ENCODE data around the gene TRANK1.
A peak's percentile ranks its signal among the peaks of the same experiment; 100 is the strongest.
"Not testable (repeated sequence)": the region's sequence is repeated elsewhere in the genome, so short reads cannot be mapped to it uniquely, and the experiment has no call there.

Gene TRANK1

DNA sequence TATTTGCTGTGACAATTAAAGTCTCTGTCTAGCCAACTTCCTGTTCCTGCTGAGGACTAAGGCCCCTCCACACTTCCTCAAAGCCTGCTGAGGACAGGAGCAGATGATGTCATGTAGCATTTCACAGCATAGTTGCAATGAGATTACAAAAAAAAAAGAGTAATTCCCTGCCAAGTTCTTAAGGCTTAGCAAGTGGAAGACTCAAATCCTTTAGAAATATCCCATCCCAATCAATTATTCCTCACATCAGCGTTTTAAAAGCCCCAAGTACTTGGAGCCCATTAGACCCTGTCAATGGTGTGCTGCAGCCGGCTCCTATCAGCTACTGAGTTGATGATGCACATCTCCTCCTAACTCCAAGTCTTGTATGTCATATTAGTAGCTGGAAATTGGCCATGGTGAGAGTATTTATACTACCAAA, 51.7 kb downstream of the TRANK1 start:
- DNase-seq (ENCODE audit: low read depth in 3 of 3), result no peak

DNA sequence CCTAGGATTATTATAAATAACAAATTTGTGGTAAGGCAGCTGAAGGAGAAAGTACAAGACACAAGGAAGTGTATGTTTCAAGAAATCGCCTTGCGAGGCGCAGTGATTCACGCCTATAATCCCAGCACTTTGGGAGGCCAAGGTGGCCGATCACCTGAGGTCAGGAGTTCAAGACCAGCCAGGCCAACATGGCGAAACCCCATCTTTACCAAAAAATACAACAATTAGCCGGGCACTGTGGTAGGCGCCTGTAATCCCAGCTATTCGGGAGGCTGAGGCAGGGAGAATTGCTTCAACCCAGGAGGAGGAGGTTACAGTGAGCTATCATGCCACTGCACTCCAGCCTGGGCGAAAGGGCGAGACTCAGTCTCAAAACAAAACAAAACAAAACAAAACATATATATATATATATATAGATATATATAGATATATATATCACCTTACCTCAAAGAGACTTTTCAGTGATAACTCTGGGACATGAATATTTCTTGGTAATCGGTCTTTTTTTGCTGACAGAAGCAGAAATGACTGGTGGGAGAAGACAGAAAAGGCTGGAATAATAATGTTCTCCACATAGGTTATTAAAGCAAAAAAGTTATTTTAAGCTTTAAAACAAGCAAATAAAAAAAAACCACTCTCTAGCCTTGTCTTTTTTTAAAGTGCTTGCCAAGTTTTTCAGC, 52.3 kb downstream of the TRANK1 start:
- DNase-seq (ENCODE audit: low read depth in 3 of 3), result no peak

DNA sequence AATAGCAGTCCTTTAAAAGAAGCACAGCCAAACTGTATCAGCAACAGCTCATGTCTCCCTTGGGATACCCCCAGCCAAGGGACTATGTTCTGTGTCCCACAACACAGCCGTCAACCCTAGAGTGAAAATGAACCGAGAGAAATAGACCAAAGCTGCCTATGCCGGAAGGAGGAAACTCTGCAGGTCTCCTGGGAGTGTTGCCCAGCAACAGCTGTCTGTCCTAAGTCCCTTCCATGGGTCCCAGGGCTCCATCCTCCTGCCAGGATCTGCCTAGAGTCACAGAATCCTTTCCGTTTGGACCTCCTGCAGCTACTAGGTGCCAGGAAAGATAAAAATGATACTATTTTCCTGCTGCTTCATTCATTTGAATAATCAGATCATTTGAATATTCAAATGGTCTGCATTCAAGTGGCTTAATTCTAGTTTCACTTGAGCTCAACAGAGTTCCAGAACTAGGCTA, 53.1 kb downstream of the TRANK1 start:
- DNase-seq (ENCODE audit: low read depth in 3 of 3), result no peak

DNA sequence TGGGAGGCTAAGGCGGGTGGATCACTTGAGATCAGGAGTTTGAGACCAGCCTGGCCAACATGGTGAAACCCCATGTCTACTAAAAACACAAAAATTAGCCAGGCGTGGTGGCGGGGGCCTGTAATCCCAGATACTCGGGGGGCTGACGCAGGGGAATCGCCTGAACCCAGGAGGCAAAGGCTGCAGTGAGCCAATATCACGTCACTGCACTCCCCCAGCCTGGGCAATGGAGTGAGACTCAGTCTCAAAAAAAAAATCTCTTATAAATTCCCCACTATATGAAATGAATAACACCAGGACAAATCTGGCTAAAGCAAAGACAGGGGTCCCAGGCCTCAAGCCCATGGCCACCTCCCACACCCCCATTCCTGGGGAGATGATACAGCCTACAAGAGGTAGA, 53.8 kb downstream of the TRANK1 start:
- DNase-seq (ENCODE audit: low read depth in 3 of 3), result not testable (repeated sequence)

DNA sequence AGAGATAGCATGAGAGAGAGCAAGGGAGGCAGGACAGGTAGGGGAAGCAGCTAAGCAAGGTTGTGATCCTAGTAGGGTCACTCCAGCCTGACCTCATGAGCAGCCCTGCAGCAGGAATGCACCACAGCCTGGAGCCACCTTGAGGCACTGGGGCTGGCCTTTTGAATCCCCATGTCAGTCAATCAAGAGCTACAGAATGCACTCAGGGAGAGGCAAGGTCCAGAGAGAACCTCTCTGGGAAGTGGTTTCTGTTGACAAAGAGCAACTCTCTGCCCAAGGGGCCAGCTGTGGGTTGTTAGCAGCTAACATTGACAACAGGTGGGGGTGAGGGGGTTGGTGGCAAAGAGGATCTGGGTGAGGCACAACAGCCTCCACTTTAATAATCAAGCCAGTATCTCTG, 54.6 kb downstream of the TRANK1 start:
- no peak for DNase-seq (ENCODE audit: low read depth in 3 of 3)

DNA sequence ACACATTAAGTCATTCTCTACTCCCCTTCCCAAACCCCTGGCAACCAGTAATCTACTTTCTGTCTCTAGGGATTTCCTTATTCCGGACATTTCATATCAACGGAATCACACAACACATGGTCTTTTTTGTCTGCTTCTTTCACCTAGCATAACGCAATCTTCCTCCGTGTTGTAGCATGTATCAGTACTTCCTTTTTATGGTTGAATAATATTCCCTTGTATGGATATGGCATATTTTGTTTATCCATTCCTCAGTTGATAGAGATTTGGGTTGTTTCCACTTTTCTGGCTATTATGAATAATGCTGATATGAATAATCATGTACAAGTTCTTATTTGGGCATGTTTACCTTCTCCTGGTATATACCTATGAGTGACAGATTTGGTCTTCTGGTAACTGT, 63.1 kb downstream of the TRANK1 start:
- no peak for DNase-seq (ENCODE audit: low read depth in 3 of 3)

DNA sequence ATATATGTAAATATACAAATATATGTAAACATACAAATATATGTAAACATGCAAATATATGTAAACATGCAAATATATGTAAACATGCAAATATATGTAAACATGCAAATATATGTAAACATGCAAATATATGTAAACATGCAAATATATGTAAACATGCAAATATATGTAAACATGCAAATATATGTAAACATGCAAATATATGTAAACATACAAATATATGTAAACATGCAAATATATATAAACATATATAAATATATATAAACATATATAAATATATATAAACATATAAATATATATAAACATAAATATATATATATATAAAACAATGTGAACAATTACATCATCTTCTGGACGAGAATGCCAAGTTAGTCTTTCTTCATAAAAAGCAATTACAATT, 65.0 kb downstream of the TRANK1 start:
- DNase-seq (ENCODE audit: low read depth in 3 of 3), result not testable (repeated sequence)

DNA sequence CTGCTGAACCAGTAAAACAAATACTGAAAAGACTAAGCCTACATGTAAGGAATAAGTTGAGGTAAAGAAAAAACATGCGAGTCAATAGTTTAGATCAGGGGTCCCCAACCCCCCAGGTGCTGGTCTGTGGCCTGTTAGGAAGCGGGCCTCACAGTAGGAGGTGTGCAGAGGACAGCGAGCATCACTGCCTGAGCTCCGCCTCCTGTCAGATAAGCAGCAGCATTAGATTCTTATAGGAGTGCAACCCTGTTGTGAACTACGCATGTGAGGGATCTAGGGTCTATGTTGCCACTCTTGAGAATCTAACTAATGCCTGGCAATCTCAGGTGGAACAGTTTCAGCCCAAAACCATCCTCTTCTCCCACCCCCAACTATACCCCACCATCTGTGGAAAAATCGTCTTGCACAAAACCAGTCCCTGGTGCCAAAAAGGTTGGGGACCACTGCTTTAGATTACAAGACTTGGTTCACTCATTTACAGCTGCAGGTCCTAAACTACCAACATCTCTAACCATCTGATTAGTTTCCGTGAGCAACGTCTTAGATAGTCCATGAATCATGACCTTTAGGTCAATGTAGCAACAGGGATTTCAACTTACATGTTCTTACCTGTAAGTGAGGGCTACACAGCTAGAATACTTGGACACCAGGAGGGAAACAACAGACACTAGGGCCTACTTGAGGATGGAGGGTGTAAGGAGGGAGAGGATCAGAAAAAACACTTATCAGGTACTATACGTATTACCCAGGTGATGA, 66.7 kb downstream of the TRANK1 start:
- DNase-seq (ENCODE audit: low read depth in 3 of 3), result no peak

DNA sequence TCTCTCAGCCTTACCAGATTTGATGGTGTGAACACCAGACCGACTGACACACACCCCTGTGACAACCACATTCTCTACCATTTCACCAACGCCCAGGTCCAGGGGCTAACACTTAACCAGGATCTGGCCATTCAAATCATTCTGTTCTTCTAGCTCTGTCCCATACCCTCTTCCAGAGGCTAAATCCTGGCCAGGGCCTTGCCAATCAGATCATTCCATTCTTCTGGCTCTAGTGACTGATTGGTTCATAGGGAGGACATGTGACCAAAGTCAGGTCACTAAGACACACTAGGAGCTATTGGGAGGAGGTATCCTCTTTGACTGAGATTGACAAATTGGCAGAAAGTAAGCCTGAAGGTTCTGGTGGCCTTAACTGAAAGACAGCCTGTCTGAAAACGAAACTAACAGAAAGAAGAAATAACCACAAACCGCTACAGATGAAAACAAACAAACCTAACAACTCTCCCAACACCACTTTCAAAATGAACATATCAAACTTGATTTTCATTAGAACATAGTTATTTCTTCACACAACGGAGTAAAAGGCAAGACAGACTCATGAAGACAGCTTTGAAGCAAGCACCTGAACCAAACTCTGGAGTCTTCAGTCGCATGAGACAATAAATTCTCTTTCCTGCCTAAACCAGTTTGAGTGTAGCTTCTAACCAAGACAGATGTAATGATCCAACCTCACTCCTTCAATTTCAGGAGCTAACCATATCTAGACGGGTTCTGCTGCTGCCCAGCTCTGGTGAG, 68.5 kb downstream of the TRANK1 start:
- no peak for DNase-seq (ENCODE audit: low read depth in 3 of 3)

DNA sequence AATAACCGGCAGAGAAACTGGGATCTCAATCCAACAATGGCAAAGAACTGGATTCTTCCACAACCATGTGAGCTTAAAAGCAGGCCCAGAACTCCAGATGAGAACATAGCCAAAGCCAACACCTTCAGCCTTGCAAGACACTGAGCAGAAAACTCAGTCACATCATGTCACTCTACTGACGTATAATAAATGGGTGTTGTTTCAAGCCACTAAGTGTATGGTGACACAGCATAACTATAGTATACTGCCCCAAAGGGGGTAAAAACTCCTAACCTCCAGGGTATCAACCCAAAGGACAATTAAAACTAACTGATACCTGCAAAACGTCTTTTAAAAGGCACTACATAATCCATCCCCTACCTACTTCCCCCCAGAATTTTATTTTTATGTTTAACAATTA, 69.5 kb downstream of the TRANK1 start:
- no peak for DNase-seq (ENCODE audit: low read depth in 3 of 3)

DNA sequence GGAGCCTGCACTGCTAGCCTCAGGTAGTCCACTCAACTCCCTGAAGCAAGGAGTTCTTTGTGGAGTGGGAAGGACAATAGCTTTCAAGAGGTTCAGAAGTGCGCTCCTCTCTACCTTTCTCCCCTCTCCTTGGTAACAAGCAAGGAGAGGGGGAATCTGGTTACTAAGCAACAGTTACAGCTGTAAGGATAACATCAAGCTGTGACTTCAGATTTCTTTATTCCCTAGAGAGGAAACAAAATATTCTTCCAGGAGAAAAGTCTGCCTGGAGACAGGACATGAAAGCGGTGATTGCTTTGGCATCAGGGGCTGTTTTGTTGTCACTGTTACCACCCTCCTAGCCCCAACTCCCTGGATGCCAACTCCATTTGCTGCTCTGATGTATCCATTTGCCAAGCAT, 70.4 kb downstream of the TRANK1 start:
- DNase-seq (ENCODE audit: low read depth in 3 of 3), result no peak

DNA sequence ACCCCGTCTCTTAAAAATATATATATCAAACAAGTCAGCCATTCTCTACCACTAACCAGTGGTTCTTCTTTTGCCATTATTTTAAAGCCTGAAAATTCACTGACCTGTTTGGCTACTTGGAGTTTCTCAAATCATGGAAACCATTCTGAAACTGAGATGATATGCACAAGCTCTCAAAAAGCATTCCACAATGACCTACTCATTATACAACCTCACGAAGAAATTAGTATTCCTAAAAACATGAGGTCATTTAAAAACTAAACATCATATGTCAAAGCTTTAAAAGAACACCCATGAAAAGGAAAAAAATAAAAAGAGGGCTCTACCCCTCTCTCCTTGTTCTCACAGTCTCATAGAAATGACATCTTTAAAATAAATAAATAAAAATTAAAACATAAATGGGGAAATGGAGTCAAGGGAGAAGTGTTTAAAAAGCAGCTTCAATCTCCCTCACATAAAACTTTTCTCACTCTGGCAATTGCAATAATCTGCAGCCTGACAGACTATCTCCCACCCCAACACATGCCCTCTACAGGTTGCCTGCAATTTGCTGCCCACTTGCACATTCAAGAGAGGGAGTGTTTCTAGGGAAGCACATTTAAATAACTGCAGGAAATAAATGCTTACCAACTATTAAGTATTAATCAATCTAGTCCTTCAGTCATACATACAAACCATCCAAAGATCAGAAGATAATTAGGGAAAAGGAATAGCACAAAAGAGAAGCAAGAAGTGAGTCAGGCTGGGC, 73.3 kb downstream of the TRANK1 start:
- no peak for DNase-seq (ENCODE audit: low read depth in 3 of 3)

DNA sequence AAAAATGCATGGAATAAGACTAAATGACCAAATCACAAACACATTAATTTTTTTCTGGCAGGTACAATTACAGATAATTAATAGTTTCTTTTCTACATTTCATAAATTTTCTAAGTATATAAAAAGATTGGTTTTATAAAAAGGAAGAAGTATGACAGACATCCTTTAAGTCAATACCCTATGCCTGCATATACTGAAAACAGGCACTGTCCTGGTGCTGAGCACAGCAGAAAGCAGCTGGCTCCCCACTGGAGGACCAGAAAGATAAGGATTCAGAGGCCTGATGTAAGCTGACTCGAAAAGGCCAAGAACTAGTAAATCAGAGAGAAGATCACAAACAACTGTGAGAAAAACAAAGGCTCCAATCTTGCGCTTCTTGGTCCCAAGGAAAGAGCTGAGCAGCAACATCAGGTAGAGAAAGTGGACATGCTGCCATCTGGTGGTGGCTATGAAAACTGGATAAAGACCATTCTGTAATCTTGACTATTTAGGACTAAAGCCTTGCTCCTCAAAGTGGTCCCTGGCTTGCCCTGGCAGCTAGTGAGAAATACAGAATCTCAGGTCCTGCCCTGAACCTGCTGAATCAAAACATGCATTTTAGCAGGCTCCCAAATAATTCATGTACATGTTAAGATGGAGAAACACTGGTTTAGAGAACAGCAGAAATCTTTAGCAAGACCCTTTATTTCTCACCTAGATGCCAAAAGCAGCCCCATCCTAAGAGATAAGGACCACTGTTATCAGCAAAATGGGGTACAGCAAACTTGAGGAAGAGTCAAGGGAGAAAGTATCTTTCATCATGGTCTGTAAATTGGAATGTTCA, 76.0 kb downstream of the TRANK1 start:
- peak; percentile 22 to 36 (median 28) for DNase-seq (ENCODE audit: low read depth in 3 of 3)

DNA sequence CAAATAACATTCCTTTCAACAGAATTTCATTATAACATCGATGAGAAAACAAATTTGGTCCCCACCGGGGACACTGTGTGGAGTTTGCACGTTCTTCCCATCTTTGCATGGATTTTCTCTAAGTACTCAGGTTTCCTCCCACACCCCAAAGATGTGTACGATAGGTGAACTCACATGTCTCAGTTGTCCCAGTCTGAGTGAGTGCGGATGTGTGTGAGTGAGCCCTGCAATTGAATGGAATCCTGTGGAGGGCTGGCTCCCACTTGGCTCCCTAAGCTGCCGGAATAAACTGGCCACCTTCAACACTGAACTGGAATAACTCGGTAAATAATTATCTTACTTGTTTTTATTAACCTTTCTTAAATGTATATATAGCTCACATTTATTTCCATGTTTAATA, 77.0 kb downstream of the TRANK1 start:
- DNase-seq (ENCODE audit: low read depth in 3 of 3), result no peak

DNA sequence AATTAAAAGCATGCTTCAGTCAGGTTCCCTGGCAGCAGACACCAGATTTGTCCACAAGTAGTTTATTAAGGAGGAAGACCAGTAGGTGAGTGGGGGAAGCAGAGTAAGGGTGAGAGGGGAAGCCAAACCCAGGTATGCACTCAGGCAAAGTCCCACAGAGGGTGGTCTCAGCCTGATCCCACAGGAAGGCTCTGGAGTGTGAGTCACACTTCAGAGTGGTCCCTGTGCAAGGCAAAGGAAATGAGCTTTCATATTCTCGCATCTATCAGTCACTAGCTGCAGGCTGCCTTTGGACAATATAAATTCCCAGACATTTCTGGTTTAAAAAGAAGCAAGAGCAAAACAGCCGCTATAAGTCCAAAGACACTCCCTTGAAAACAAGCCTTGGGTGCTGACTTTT, 78.5 kb downstream of the TRANK1 start:
- no peak for DNase-seq (ENCODE audit: low read depth in 3 of 3)

DNA sequence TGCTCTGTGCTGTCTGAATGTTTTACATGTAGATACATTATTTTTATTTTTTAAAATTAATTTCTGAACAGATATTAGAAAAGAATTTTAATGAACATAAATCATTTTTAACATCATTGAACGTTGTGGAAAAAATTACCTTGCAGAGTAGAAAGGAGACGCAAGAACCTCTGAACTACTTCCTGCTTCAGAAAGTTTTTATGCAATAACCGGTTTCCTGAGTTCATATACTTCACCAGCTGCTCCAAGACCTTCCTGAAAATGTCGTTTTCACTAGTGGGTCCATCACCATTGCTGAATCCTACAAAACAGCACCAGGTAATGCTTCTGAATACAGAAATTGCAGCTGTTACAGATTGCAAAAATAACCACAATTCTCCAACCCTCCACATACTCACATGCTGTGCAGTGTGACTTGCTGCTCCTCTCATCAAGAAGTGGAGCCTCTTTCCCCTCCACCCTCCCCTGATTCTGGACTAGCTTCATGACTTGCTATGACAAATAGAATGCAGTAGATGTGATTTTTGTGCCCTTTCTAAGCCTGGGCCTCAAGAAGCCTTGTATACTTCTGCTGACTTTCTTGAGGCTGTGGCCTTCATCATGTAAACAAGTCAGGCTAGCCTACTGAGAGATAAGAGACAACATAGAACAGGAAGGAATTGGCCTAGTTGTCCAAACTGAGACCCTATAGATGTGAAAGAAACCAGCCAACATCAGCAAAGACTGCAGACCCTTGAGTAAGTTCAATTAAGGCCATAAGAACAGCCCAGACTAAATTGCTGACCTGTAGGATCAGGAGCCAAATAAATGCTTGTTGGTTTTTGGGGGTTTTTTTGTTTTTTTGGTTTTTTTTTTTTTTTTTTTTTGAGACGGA, 80.4 kb downstream of the TRANK1 start:
- DNase-seq (ENCODE audit: low read depth in 3 of 3), result no peak

DNA sequence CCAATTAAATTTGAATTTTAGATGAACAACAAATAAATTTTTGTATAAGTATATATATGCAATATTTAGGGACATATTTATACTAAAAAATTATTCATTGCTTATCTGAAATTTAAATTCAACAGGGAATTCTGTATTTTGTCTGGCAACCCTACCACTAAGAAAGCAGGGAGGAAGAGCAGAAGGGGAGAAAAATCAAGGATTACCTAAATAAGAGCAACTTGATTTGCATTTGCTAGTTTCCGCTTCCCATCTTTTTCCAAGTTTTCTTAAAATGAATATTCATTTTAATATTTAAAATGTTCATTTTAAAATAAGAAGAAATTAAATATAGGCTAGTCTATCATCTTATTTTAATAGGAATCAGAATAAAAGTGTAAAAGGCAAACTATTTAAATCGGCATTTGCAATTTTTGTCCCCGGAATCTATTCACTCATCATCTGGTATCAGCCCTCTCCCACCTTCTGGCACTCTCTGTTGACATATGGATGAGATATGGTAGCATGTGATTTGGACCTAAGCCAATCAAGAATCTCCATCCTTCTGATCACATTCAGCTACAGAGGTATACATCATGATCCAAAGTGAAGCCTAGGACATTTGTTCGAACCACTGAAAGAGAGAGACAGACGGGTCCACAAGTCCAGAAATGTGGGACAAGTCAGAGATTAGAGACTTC, 82.6 kb downstream of the TRANK1 start:
- DNase-seq (ENCODE audit: low read depth in 3 of 3), result no peak

DNA sequence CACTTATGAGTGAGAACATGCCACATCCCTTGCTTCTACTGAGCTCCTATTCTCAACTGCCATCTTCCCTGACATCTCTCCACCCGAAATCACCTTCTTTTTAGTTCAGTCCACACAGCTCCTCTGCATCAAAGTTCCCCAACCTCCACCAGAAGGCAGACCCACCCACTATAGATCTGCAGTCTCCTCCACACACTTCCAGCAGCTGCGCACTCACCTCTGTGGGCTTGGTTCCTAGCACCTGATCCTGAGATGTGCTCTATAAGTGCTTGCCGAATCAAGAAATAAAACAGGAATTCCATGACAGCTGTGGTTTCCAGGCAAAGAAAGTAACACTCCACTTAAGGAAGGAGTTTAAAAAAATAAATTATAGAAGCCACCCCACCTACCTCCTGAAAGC, 85.4 kb downstream of the TRANK1 start:
- no peak for DNase-seq (ENCODE audit: low read depth in 3 of 3)

DNA sequence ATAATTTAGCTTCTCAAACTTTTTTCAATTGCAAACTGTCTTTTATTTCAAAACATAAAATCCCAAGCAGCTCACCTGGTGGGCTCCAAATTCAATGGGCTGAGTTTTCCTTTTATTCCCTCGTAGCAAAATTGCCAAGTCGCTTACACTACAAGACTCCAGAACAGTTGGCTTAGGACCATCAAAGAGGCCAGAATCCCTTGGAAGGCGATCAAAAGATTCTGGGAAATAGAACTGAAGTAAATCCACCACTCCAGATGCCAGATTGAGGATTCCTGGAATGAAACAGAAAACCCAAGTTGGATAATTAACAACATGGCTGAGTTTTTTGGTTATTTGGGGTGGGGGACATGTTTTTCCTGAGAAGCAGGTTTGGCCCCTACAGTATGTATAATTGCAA, 92.8 kb downstream of the TRANK1 start:
- no peak for DNase-seq (ENCODE audit: low read depth in 3 of 3)

DNA sequence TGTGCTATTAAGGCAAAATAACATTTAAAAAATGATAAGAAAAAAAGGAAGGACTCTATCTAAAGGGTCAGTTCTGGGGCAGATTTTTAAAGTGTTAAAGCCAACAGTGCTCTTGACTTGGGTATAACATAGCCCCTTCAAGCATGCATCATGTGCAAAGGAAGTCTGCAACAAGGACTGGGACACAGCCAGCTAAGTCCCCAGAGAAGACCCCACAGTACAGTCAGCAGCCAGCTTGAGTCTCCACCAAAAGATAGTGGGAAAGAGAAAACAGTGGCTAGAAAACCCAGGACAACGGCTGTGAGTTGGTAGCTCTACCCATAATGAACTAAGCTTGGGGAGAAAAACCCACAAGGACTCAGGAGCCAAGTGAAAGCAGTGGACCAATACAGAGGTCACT, 94.1 kb downstream of the TRANK1 start:
- no peak for DNase-seq (ENCODE audit: low read depth in 3 of 3)
